ENCODE results near the gene TP53I13. TPM values are rescaled to one million over a fixed set of nuclear protein-coding genes. Genes with fewer than 3 reads are reported as not detected.
A peak's percentile ranks its signal among the peaks of the same experiment; 100 is the strongest.

Gene TP53I13
- total RNA-seq, 1 donor from 2014 or later, result 31.7 TPM

- no peaks in the 10 kb centered on the region for H3K9me3 Mint-ChIP-seq (ENCODE audit: unreplicated experiment)
- DNase-seq (ENCODE audit: low read depth), result peak; percentile 44
- no peak for FAIRE-seq
These were observed 19.2 kb upstream of the TP53I13 start for GRCh38 chr17:29549177-29549923.

GRCh38 chr17:29555840-29556239, 12.7 kb upstream of the TP53I13 start:
- H3K27ac ChIP-seq (ENCODE audit: low read depth, low read length), result no peak overlapping the region
- no peak overlapping the region for H3K9ac ChIP-seq (ENCODE audit: low read length)
- Mint-ChIP-seq H3K4me3 (ENCODE audit: unreplicated experiment) (no peak overlapping the region), H3K27ac (ENCODE audit: unreplicated experiment) (no peak overlapping the region), H3K36me3 (ENCODE audit: low read depth, unreplicated experiment) (no peaks in the 10 kb centered on the region), H3K4me1 (ENCODE audit: low read depth, unreplicated experiment) (peaks cover 2% of the 10 kb centered on the region), H3K27me3 (ENCODE audit: low read depth, unreplicated experiment) (peaks cover 2% of the 10 kb centered on the region), H3K9me3 (ENCODE audit: unreplicated experiment) (no peaks in the 10 kb centered on the region)
- no peaks in the 10 kb centered on the region for H3K9me3 ChIP-seq (ENCODE audit: insufficient read depth, low read depth, low read length)
- no peaks in the 10 kb centered on the region for H4K20me1 ChIP-seq (ENCODE audit: insufficient read depth, low read length)
- H3K4me2 ChIP-seq (ENCODE audit: low read length), result no peak overlapping the region
- no peak overlapping the region for H2AFZ ChIP-seq (ENCODE audit: low read depth, low read length)
- no peaks in the 10 kb centered on the region for H3K4me1 ChIP-seq (ENCODE audit: insufficient read depth, low read length)
- H3K27me3 ChIP-seq (ENCODE audit: insufficient read depth, low read length), result no peaks in the 10 kb centered on the region
- no peaks in the 10 kb centered on the region for H3K79me2 ChIP-seq (ENCODE audit: insufficient read depth, low read length)
- no peak for DNase-seq (ENCODE audit: low read depth)
- FAIRE-seq, result no peak
- no peak overlapping the region for H3K4me3 ChIP-seq (ENCODE audit: insufficient read depth, low read depth, low read length)
- H3K36me3 ChIP-seq (ENCODE audit: insufficient read depth, low read length), result no peaks in the 10 kb centered on the region
- TF ChIP-seq EZH2 (IDR thresholded peaks at IDR 0.05; ENCODE audit: insufficient read depth, low read length) (no peak), CTCF (IDR thresholded peaks at IDR 0.05; ENCODE audit: insufficient read depth, low read depth, low read length) (no peak)

More at GRCh38 chr17:29549177-29549923, 19.2 kb upstream of the TP53I13 start:
- peaks cover 4% of the 10 kb centered on the region for H3K36me3 Mint-ChIP-seq (ENCODE audit: low read depth, unreplicated experiment)
- Histone ChIP-seq H4K20me1 (ENCODE audit: insufficient read depth, low read length) (peaks cover 13% of the 10 kb centered on the region), H3K9me3 (ENCODE audit: insufficient read depth, low read depth, low read length) (no peaks in the 10 kb centered on the region), H3K4me3 (ENCODE audit: insufficient read depth, low read depth, low read length) (no peak overlapping the region), H3K36me3 (ENCODE audit: insufficient read depth, low read length) (peaks cover 4% of the 10 kb centered on the region), H3K79me2 (ENCODE audit: insufficient read depth, low read length) (no peaks in the 10 kb centered on the region), H3K27me3 (ENCODE audit: insufficient read depth, low read length) (no peaks in the 10 kb centered on the region), H2AFZ (ENCODE audit: low read depth, low read length) (no peak overlapping the region), H3K4me2 (ENCODE audit: low read length) (no peak overlapping the region), H3K4me1 (ENCODE audit: insufficient read depth, low read length) (peaks cover 4% of the 10 kb centered on the region), H3K27ac (ENCODE audit: low read depth, low read length) (no peak overlapping the region), H3K9ac (ENCODE audit: low read length) (no peak overlapping the region)
- H3K27ac Mint-ChIP-seq (ENCODE audit: unreplicated experiment), result no peak overlapping the region
- TF ChIP-seq EZH2 (IDR thresholded peaks at IDR 0.05; ENCODE audit: insufficient read depth, low read length) (no peak), CTCF (IDR thresholded peaks at IDR 0.05; ENCODE audit: insufficient read depth, low read depth, low read length) (no peak)
- peaks cover 3% of the 10 kb centered on the region for H3K4me1 Mint-ChIP-seq (ENCODE audit: low read depth, unreplicated experiment)
- H3K27me3 Mint-ChIP-seq (ENCODE audit: low read depth, unreplicated experiment), result no peaks in the 10 kb centered on the region
- H3K4me3 Mint-ChIP-seq (ENCODE audit: unreplicated experiment), result no peak overlapping the region

- Histone ChIP-seq H3K27me3 (ENCODE audit: insufficient read depth, low read length) (no peaks in the 10 kb centered on the region), H3K4me2 (ENCODE audit: low read length) (no peak overlapping the region), H3K27ac (ENCODE audit: low read depth, low read length) (no peak overlapping the region), H3K4me1 (ENCODE audit: insufficient read depth, low read length) (no peaks in the 10 kb centered on the region), H3K4me3 (ENCODE audit: insufficient read depth, low read depth, low read length) (no peak overlapping the region), H3K9ac (ENCODE audit: low read length) (no peak overlapping the region), H3K9me3 (ENCODE audit: insufficient read depth, low read depth, low read length) (no peaks in the 10 kb centered on the region), H2AFZ (ENCODE audit: low read depth, low read length) (no peak overlapping the region), H3K79me2 (ENCODE audit: insufficient read depth, low read length) (no peaks in the 10 kb centered on the region), H3K36me3 (ENCODE audit: insufficient read depth, low read length) (no peaks in the 10 kb centered on the region), H4K20me1 (ENCODE audit: insufficient read depth, low read length) (no peaks in the 10 kb centered on the region)
- H3K27me3 Mint-ChIP-seq (ENCODE audit: low read depth, unreplicated experiment), result peaks cover 7% of the 10 kb centered on the region
- peaks cover 2% of the 10 kb centered on the region for H3K4me1 Mint-ChIP-seq (ENCODE audit: low read depth, unreplicated experiment)
- DNase-seq (ENCODE audit: low read depth), result peak; percentile 66
- no peak overlapping the region for H3K4me3 Mint-ChIP-seq (ENCODE audit: unreplicated experiment)
- TF ChIP-seq CTCF (IDR thresholded peaks at IDR 0.05; ENCODE audit: insufficient read depth, low read depth, low read length) (no peak), EZH2 (IDR thresholded peaks at IDR 0.05; ENCODE audit: insufficient read depth, low read length) (no peak)
- no peaks in the 10 kb centered on the region for H3K9me3 Mint-ChIP-seq (ENCODE audit: unreplicated experiment)
- H3K36me3 Mint-ChIP-seq (ENCODE audit: low read depth, unreplicated experiment), result peaks cover 7% of the 10 kb centered on the region
- no peak overlapping the region for H3K27ac Mint-ChIP-seq (ENCODE audit: unreplicated experiment)
- no peak for FAIRE-seq
These were observed 11.3 kb upstream of the TP53I13 start for GRCh38 chr17:29557085-29557738.

All from astrocyte (in vitro differentiated cells and primary cell).